HG03039 (cell line): Measurements from ENCODE around the gene MAPK6.

Experiments used
- ATAC-seq: cut with Tn5 transposase; IDR thresholded peaks from one replicate; pipeline ENCODE4 v1.9.1; 2021; ENCODE audit warnings: mild to moderate bottlenecking, moderate library complexity; ENCODE audit not compliant: unreplicated experiment

MAPK6 gene

GRCh38 chr15:52010633-52011595, 8.1 kb upstream of the MAPK6 start:
- no peak for ATAC-seq

GRCh38 chr15:52011711-52012144, 7.3 kb upstream of the MAPK6 start:
- ATAC-seq: no peak

DNA sequence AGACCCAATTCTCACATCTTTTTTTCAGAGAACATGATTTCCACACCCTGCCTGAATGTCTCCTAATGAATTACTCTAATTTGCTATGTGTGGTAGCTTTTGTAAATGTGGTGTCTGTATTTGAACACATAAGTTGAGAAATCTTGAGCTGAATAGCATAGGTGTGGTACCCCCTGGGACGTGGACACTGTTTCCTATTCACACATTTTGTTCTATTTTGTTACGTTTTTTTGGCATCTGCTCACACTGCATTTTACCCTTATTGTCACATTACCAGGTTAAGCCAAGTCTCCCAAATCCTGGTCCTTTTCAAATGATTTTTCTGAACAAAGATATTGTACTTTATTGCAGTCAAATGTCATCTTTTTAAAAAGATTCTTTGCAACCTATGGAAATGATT, 6.8 kb upstream of the MAPK6 start:
- no peak for ATAC-seq

- ATAC-seq: no peak
These were observed 5.7 kb upstream of the MAPK6 start for GRCh38 chr15:52013151-52013791.

DNA sequence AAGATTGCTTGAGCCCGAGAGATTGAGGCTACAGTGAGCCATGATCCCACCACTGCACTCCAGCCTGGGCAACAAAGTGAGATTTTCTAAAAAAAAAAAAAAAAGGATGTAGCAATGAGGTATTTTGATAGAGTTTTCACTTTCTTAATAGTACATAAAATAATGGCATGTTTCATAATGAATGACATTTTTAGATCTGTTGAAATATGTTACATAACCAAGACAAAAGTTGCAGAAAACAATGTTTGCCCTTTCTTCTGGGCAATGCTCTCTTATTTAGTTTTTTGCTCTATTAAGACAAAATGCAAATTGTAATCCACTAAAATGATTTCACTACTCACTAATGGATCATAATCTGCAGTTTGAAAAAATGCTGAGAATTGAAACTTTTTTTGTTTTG, 4.4 kb upstream of the MAPK6 start:
- no peak for ATAC-seq

DNA sequence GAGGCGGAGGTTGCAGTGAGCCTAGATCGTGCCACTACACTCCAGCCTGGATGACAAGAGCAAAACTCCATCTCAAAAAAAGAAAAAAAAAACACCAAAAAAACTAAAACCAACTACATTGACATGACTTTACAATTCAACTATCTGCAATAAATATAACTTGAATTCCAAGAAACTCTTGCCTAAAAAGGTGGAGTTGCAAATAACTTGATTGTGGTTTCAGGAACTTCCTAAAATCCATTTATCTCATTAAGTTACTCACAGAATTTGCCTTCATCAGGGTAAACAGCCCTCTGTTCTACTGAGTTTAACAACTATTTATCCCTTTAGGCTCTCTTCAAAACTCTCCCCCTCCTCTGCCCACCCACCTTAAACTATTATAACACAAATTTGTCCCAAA, 2.7 kb upstream of the MAPK6 start:
- no peak for ATAC-seq

DNA sequence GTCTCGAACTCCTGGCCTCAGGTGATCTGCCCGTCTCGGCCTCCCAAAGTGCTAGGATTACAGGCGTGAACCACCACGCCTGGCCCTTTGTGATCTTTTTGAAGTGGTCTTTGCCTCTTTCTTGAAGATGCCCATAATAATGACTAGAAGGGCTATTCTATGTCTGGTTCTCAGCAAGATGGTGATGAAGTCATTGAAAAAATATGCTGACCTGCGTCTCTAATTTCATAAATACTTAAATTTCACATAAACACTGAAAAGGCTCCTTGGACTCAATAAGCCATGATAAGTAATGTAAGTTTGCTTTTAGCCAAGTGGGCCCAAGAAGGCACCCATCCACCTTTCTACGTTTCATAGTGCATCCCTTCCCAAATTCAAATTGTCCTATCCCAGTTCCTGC, 775 bp upstream of the MAPK6 start:
- no peak for ATAC-seq

- peak; percentile 52 for ATAC-seq
These were observed 588 bp downstream of the MAPK6 start for GRCh38 chr15:52019394-52020220.

- ATAC-seq: no peak
These were observed 1.4 kb downstream of the MAPK6 start for GRCh38 chr15:52020221-52021085.

- no peak for ATAC-seq
These were observed 2.2 kb downstream of the MAPK6 start for GRCh38 chr15:52021128-52021671.

DNA sequence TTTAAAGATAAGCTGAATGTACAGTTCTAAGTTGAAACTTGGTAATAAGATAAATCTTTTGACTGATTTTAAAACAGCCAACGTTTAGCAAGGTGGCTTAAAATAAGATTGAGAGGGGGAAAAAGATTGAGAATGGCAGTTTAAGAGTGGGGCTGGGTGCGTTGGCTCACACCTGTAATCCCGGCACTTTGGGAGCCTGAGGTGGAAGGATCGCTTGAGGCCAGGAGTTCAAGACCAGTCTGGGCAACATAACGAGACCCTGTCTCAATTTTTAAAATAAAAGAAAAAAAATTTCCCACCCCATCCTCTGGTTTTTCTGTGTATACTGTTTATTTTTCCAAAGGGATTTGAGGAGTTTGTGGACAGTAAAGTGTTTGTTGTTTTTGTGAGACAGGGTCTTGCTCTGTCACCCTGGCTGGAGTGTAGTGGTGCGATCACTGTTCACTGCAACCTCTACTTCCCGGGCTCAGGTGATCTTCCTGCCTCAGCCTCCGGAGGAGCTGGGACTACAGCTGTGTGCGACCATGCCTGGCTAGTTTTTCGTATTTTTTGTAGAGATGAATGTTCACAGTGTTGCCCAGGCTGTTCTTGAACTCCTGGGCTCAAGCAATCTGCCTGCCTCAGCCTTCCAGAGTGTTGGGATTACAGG, 3.0 kb downstream of the MAPK6 start:
- no peak for ATAC-seq

- ATAC-seq: no peak
These were observed 4.3 kb downstream of the MAPK6 start for GRCh38 chr15:52023169-52023922.

- no peak for ATAC-seq
These were observed 9.5 kb downstream of the MAPK6 start for GRCh38 chr15:52028431-52029093.

DNA sequence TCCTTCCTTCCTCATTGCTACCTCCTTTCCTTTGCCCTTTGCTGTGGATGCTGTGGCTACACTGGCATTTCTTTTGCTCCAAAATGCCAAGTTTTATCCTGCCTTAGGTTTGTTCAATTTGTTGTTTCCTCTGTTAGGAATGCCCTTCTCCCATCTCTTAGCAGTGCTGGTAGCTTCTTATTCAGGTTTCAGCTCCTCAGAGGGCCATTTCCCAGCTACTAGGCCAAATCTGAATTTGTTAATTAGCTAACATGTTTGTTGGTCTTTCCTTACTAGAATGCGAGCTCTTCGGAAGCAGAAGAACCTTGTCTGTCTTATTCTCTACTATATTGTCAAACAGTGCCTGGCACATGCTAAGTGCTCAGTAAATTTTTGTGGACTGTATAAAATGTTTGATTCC, 11.0 kb downstream of the MAPK6 start:
- ATAC-seq: no peak

- ATAC-seq: no peak
These were observed 12.5 kb downstream of the MAPK6 start for GRCh38 chr15:52031556-52031955.

DNA sequence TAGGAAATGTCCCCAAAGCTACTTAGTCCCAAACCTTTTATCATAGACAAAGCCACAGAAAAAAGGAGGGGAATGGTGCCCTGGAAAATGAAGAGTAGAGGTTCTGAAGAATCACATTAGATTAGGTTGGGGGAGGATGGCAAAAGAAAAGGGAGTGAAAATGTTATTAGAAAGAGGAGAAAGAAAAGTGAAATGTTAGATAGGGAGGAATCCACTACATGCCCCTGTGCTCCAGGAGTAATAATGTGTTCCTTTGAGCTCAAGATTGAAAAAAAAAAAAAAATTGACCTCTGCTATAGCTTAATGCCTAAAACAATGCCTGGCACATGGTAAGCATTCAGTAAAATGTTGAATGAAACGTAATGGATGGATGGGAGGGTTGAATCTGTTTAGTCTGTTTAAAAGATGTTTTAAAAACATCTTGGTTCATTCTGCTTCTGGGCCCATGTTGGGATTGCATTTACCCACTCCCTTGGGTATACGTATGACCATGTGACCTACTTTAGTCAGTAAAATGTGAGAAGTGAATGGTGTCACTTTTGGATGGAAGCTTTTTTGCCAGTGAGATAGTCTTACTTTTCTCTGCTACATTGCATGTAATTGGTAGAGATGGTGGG, 19.0 kb downstream of the MAPK6 start:
- ATAC-seq: no peak

DNA sequence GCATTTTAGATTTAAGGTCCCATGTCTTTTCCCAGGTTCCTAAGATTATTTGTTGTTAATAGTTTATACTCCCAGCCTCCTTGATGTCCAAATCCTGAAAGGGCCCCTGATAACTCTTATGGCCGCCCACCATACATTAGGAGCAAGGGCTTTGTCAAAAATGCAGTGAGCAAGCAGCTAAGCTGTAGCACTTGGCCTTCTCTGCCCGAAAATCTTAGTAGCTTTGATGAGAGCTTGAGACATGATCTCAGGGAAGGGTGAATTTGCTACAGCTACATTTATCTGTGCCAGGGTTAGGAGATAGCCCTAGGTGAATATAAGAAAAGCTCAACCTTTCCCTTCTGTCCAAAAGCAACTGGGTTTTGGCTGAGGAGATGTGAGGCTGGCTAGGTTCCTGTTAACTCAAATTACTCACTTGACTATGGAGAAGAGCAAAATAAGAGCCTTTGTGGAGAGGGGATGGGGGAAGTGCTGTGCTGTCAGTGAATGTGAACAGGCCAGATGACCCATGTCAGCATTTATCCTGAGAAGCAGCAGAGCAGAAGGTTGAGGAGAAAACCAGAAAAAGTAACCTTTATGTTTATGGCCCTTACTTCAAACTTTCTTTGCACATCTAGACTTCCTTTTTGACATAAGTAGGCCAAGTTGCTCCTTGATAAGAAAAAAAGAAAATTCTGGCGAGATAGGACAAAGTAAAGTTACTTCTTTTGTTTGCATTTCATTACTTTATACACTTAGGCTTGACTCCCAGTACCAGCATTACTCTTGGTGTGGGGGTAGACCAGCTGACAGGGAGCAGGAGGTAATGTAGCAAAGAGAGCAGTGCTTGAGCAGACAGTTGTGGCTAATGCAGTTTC, 21.1 kb downstream of the MAPK6 start:
- ATAC-seq: no peak
